Measurements from ENCODE around the gene ADAMTS15. TPM values are rescaled to one million over a fixed set of nuclear protein-coding genes. Genes with fewer than 3 reads are reported as not detected.

Gene ADAMTS15
- total RNA-seq, 2 experiments from 2014 or later = not detected

GRCh38 chr11:130414107-130415080 lies 34.1 kb upstream of the ADAMTS15 start:
- intact Hi-C loops (cut with micrococcal nuclease) = no loop called here
- Mint-ChIP-seq H3K4me1 (ENCODE audit: low read depth) (no peaks in the 10 kb centered on the region), H3K9me3 (no peaks in the 10 kb centered on the region), H3K27ac (no peak overlapping the region), H3K27me3 (no peaks in the 10 kb centered on the region), H3K4me3 (no peak overlapping the region), H3K36me3 (ENCODE audit: low read depth) (no peaks in the 10 kb centered on the region)
- POLR2A ChIA-PET = no interaction called here
- DNase-seq (no peak), ATAC-seq (no peak)
- TF ChIP-seq, protein P1, sequence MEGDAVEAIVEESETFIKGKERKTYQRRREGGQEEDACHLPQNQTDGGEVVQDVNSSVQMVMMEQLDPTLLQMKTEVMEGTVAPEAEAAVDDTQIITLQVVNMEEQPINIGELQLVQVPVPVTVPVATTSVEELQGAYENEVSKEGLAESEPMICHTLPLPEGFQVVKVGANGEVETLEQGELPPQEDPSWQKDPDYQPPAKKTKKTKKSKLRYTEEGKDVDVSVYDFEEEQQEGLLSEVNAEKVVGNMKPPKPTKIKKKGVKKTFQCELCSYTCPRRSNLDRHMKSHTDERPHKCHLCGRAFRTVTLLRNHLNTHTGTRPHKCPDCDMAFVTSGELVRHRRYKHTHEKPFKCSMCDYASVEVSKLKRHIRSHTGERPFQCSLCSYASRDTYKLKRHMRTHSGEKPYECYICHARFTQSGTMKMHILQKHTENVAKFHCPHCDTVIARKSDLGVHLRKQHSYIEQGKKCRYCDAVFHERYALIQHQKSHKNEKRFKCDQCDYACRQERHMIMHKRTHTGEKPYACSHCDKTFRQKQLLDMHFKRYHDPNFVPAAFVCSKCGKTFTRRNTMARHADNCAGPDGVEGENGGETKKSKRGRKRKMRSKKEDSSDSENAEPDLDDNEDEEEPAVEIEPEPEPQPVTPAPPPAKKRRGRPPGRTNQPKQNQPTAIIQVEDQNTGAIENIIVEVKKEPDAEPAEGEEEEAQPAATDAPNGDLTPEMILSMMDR (IDR thresholded peaks at IDR 0.05) = no peak
- CTCF ChIA-PET = interaction anchor here (0.7 to 2.9 kb wide), 3 partner anchors 18 to 448 kb away, joined by 3 to 7 read pairs (median 3); no protein-coding TSS in a partner anchor

DNA sequence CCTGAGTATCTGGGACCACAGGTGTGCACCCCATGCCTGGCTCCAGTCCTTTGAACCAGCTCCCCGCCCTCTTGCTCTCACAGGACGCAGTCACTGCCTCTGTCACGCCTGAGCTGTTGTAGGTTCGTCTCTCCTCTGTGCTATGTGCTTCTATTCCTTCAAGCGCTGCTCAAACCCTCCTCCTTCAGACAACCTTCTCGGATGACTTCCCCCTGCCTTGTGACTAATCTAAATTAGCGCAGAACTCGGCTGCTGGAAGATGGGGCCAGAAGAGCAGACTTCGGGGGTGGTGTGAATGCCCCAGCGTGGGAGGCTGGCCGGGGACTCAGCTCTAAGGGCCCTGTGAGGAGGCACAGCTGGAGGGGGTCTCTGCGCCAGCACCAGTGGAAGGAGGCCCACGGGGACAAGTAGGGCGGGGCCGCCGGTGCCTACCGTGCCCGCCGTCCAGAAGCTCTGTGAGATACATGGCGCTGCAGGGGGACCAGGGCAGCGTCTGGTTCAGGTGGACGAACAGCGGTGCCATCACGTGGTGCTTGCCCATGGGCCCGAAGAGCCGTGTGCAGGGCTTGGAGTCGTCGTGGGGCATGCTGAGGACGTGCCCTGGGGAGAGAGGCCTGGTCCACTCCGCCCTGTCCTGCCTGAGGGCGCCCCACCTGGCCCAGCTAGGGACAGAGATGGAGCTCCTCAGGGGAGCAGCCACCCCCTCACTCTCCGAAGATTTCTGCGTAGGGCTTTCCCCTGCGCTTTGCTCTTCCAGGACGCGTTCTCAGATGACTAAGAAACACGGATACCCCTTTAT lies 32.5 kb upstream of the ADAMTS15 start:
- no peak for ATAC-seq
- H3K27me3 Mint-ChIP-seq = no peaks in the 10 kb centered on the region
- TF ChIP-seq, protein P1 (IDR thresholded peaks at IDR 0.05) = no peak
- POLR2A ChIA-PET = no interaction called here
- intact Hi-C loops (cut with micrococcal nuclease) = no loop called here
- H3K36me3 Mint-ChIP-seq (ENCODE audit: low read depth) = no peaks in the 10 kb centered on the region
- H3K4me1 Mint-ChIP-seq (ENCODE audit: low read depth) = no peaks in the 10 kb centered on the region
- DNase-seq = no peak
- H3K27ac Mint-ChIP-seq = no peak overlapping the region
- no peaks in the 10 kb centered on the region for H3K9me3 Mint-ChIP-seq
- CTCF ChIA-PET = interaction anchor here (0.7 to 2.9 kb wide), 2 partner anchors 17 to 19 kb away, joined by 3 to 7 read pairs; no protein-coding TSS in a partner anchor
- no peak overlapping the region for H3K4me3 Mint-ChIP-seq

GRCh38 chr11:130416530-130416882 lies 31.9 kb upstream of the ADAMTS15 start:
- Mint-ChIP-seq H3K36me3 (ENCODE audit: low read depth) (no peaks in the 10 kb centered on the region), H3K27ac (no peak overlapping the region), H3K4me3 (no peak overlapping the region), H3K27me3 (peaks cover 2% of the 10 kb centered on the region), H3K9me3 (no peaks in the 10 kb centered on the region), H3K4me1 (ENCODE audit: low read depth) (no peaks in the 10 kb centered on the region)
- DNase-seq = no peak
- ATAC-seq = no peak
- TF ChIP-seq, protein P1 (IDR thresholded peaks at IDR 0.05) = no peak
- POLR2A ChIA-PET = no interaction called here
- intact Hi-C loops (cut with micrococcal nuclease) = no loop called here
- CTCF ChIA-PET = interaction anchor here (2.9 kb wide), 1 partner anchor 18 kb away, joined by 7 read pairs; no protein-coding TSS in a partner anchor

- peaks cover 4% of the 10 kb centered on the region for H3K27me3 Mint-ChIP-seq
- no peaks in the 10 kb centered on the region for H3K4me1 Mint-ChIP-seq (ENCODE audit: low read depth)
- intact Hi-C loops (cut with micrococcal nuclease) = no loop called here
- ChIA-PET POLR2A (no interaction called here), CTCF (interaction anchor here (2.9 kb wide), 1 partner anchor 18 kb away, joined by 7 read pairs; no protein-coding TSS in a partner anchor)
- no peak overlapping the region for H3K27ac Mint-ChIP-seq
- TF ChIP-seq, protein P1 (IDR thresholded peaks at IDR 0.05) = no peak
- no peaks in the 10 kb centered on the region for H3K36me3 Mint-ChIP-seq (ENCODE audit: low read depth)
- no peaks in the 10 kb centered on the region for H3K9me3 Mint-ChIP-seq
- no peak for ATAC-seq
- no peak overlapping the region for H3K4me3 Mint-ChIP-seq
- DNase-seq = no peak
Measured at GRCh38 chr11:130416906-130417305, 31.5 kb upstream of the ADAMTS15 start.
